Astrocyte (in vitro differentiated cells and primary cell): ENCODE data around the gene CCDC157. TPM values are rescaled to one million over a fixed set of nuclear protein-coding genes. Genes with fewer than 3 reads are reported as not detected.

Source experiments
- DNase-seq: peaks from one replicate; pipeline ENCODE4 v3.0.0-alpha.2; 2010; ENCODE audit warnings: low read depth
- FAIRE-seq: peaks from 2 replicates; lab custom pipeline; 2011; peaks lifted over from hg19 to GRCh38; lab: Jason Lieb, UNC
- H2AFZ ChIP-seq: 2 replicates; pipeline ENCODE4 v1.6.0; 2012; ENCODE audit warnings: low read depth, low read length, inconsistent platforms
- H3K27ac ChIP-seq: 2 replicates; pipeline ENCODE4 v1.5.1; 2011; ENCODE audit warnings: low read depth, low read length, inconsistent platforms
- H3K27me3 ChIP-seq: 2 replicates; pipeline ENCODE4 v1.6.0; 2011; ENCODE audit warnings: low read length, inconsistent platforms; ENCODE audit not compliant: insufficient read depth
- H3K36me3 ChIP-seq: 2 replicates; pipeline ENCODE4 v1.5.1; 2011; ENCODE audit warnings: low read length, inconsistent platforms; ENCODE audit not compliant: insufficient read depth
- H3K4me1 ChIP-seq: 2 replicates; pipeline ENCODE4 v1.5.1; 2011; ENCODE audit warnings: low read length, inconsistent platforms; ENCODE audit not compliant: insufficient read depth
- H3K4me2 ChIP-seq: 2 replicates; pipeline ENCODE4 v1.6.0; 2012; ENCODE audit warnings: low read length, inconsistent platforms
- H3K4me3 ChIP-seq: 2 replicates; pipeline ENCODE4 v1.5.1; 2011; ENCODE audit warnings: low read depth, mild to moderate bottlenecking, low read length, inconsistent platforms; ENCODE audit not compliant: insufficient read depth
- H3K79me2 ChIP-seq: 2 replicates; pipeline ENCODE4 v1.6.0; 2012; ENCODE audit warnings: mild to moderate bottlenecking, low read length, inconsistent platforms; ENCODE audit not compliant: insufficient read depth
- H3K9ac ChIP-seq: 2 replicates; pipeline ENCODE4 v1.6.0; 2012; ENCODE audit warnings: mild to moderate bottlenecking, low read length, inconsistent platforms
- H3K9me3 ChIP-seq: 2 replicates; pipeline ENCODE4 v1.5.1; 2012; ENCODE audit warnings: low read depth, mild to moderate bottlenecking, low read length, inconsistent platforms; ENCODE audit not compliant: insufficient read depth
- H4K20me1 ChIP-seq: 2 replicates; pipeline ENCODE4 v1.6.0; 2012; ENCODE audit warnings: low read length, inconsistent platforms; ENCODE audit not compliant: insufficient read depth
- H3K27ac Mint-ChIP-seq: one replicate; pipeline ENCODE4 v1.8.0; 2021; ENCODE audit warnings: mild to moderate bottlenecking, mixed read lengths; ENCODE audit not compliant: unreplicated experiment
- H3K27me3 Mint-ChIP-seq: one replicate; pipeline ENCODE4 v1.8.0; 2021; ENCODE audit warnings: low read depth, mixed read lengths; ENCODE audit not compliant: unreplicated experiment
- H3K36me3 Mint-ChIP-seq: one replicate; pipeline ENCODE4 v1.8.0; 2021; ENCODE audit warnings: low read depth, mixed read lengths; ENCODE audit not compliant: unreplicated experiment
- H3K4me1 Mint-ChIP-seq: one replicate; pipeline ENCODE4 v1.8.0; 2021; ENCODE audit warnings: low read depth, mixed read lengths; ENCODE audit not compliant: unreplicated experiment
- H3K4me3 Mint-ChIP-seq: one replicate; pipeline ENCODE4 v1.8.0; 2021; ENCODE audit warnings: mild to moderate bottlenecking, moderate library complexity, mixed read lengths; ENCODE audit not compliant: unreplicated experiment
- H3K9me3 Mint-ChIP-seq: one replicate; pipeline ENCODE4 v1.8.0; 2021; ENCODE audit warnings: mild to moderate bottlenecking, mixed read lengths; ENCODE audit not compliant: unreplicated experiment
- CTCF ChIP-seq: IDR thresholded peaks from 2 replicates; pipeline ENCODE4 v1.5.1; 2011; ENCODE audit warnings: low read depth, mild to moderate bottlenecking, inconsistent platforms, low read length, moderate library complexity; ENCODE audit not compliant: insufficient read depth
- EZH2 ChIP-seq: IDR thresholded peaks from 2 replicates; pipeline ENCODE4 v1.6.1; 2012; ENCODE audit warnings: mild to moderate bottlenecking, low read length, inconsistent platforms; ENCODE audit not compliant: insufficient read depth
- total RNA-seq: library from RNA; stranded (reverse); gene quantifications from 2 replicates; pipeline ENCODE4 v1.2.1, GENCODE V29; 2021

The CCDC157 gene
- total RNA-seq, 1 donor from 2014 or later, result 2.9 TPM

DNA sequence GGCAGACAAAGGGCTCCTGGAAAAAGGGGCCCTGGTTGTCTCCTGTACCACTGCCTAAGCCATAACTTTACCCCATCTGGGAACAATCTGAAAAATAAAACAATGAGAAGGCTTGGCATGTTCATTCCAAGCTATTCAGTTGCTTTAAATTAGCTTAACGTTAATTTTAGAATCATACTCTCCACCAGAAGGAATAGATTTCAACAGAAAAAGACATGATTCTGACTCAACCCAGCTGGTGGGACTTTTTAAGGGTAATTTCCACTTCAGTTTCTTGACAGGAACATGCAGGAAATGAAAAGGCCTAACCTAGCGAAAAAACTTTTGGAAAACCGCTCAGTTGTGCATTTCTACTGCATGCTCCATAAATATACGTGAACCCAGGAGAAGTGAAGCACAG lies 8.0 kb upstream of the CCDC157 start:
- DNase-seq, result no peak
- Histone ChIP-seq H3K27ac (no peak overlapping the region), H3K4me3 (no peak overlapping the region), H3K27me3 (no peaks in the 10 kb centered on the region), H3K4me2 (no peak overlapping the region), H4K20me1 (peaks cover 89% of the 10 kb centered on the region), H3K9me3 (no peaks in the 10 kb centered on the region), H3K9ac (no peak overlapping the region), H3K36me3 (peaks cover 60% of the 10 kb centered on the region), H3K4me1 (no peaks in the 10 kb centered on the region), H2AFZ (no peak overlapping the region), H3K79me2 (peaks cover 75% of the 10 kb centered on the region)
- no peak overlapping the region for H3K4me3 Mint-ChIP-seq
- H3K27ac Mint-ChIP-seq, result no peak overlapping the region
- no peaks in the 10 kb centered on the region for H3K27me3 Mint-ChIP-seq
- H3K9me3 Mint-ChIP-seq, result no peaks in the 10 kb centered on the region
- peaks cover 7% of the 10 kb centered on the region for H3K4me1 Mint-ChIP-seq
- TF ChIP-seq CTCF, result no peak
- TF ChIP-seq EZH2, result no peak
- peaks cover 29% of the 10 kb centered on the region for H3K36me3 Mint-ChIP-seq
- no peak for FAIRE-seq

GRCh38 chr22:30351226-30351625 lies 5.6 kb upstream of the CCDC157 start:
- Histone ChIP-seq H3K27ac (no peak overlapping the region), H2AFZ (no peak overlapping the region), H3K4me1 (peaks cover 20% of the 10 kb centered on the region), H3K79me2 (peaks cover 94% of the 10 kb centered on the region), H3K4me3 (no peak overlapping the region), H3K27me3 (no peaks in the 10 kb centered on the region), H3K4me2 (no peak overlapping the region), H4K20me1 (peaks cover 93% of the 10 kb centered on the region), H3K9ac (no peak overlapping the region), H3K9me3 (no peaks in the 10 kb centered on the region), H3K36me3 (peaks cover 36% of the 10 kb centered on the region)
- DNase-seq (no peak), FAIRE-seq (no peak)
- H3K27me3 Mint-ChIP-seq, result no peaks in the 10 kb centered on the region
- H3K4me1 Mint-ChIP-seq, result peaks cover 23% of the 10 kb centered on the region
- TF ChIP-seq CTCF (no peak), EZH2 (no peak)
- no peak overlapping the region for H3K27ac Mint-ChIP-seq
- H3K36me3 Mint-ChIP-seq, result peaks cover 19% of the 10 kb centered on the region
- no peak overlapping the region for H3K4me3 Mint-ChIP-seq
- no peaks in the 10 kb centered on the region for H3K9me3 Mint-ChIP-seq

GRCh38 chr22:30354644-30355043 lies 2.2 kb upstream of the CCDC157 start:
- Mint-ChIP-seq H3K27ac (peak overlapping the region; percentile 18), H3K27me3 (no peaks in the 10 kb centered on the region), H3K4me3 (peak overlapping the region; percentile 96), H3K9me3 (no peaks in the 10 kb centered on the region), H3K4me1 (peaks cover 23% of the 10 kb centered on the region), H3K36me3 (peaks cover 17% of the 10 kb centered on the region)
- H3K4me1 ChIP-seq, result peaks cover 20% of the 10 kb centered on the region
- TF ChIP-seq EZH2 (no peak), CTCF (no peak)
- peak overlapping the region; percentile 97 for H3K4me2 ChIP-seq
- H3K27me3 ChIP-seq, result no peaks in the 10 kb centered on the region
- peaks cover 30% of the 10 kb centered on the region for H3K36me3 ChIP-seq
- H3K9me3 ChIP-seq, result no peaks in the 10 kb centered on the region
- H3K9ac ChIP-seq, result peak overlapping the region; percentile 48
- no peak overlapping the region for H2AFZ ChIP-seq
- peaks cover 67% of the 10 kb centered on the region for H3K79me2 ChIP-seq
- H4K20me1 ChIP-seq, result peaks cover 62% of the 10 kb centered on the region
- H3K4me3 ChIP-seq, result peak overlapping the region; percentile 98
- no peak for FAIRE-seq
- DNase-seq, result no peak
- no peak overlapping the region for H3K27ac ChIP-seq
